Measurements from ENCODE around the gene DBI. TPM values are rescaled to one million over a fixed set of nuclear protein-coding genes. Genes with fewer than 3 reads are reported as not detected.

DBI gene
- polyA plus RNA-seq, 5 donors: 111 to 212 (median 138) TPM

Other genes with a start within 250 kb of the DBI start
- under 1 TPM in 2 of 5 donors, not detected in 3; 0.09 to 0.10 TPM for gene C1QL2, start 208.2 kb upstream of the DBI start, polyA plus RNA-seq (ENCODE audit: insufficient read depth in 1 of 5, insufficient read length in 5 of 5, low replicate concordance in 1 of 5)
- gene STEAP3, start 143.1 kb upstream of the DBI start, polyA plus RNA-seq (ENCODE audit: insufficient read depth in 1 of 5, insufficient read length in 5 of 5, low replicate concordance in 1 of 5): 1 to 10 TPM; 1.8 to 4.4 (median 2.8) TPM
- 10 to 100 TPM; 15.6 to 22.5 (median 16.9) TPM for gene C2orf76, start 143 bp upstream of the DBI start, polyA plus RNA-seq (ENCODE audit: insufficient read depth in 1 of 5, insufficient read length in 5 of 5, low replicate concordance in 1 of 5)
- gene TMEM37, start 64.9 kb downstream of the DBI start, polyA plus RNA-seq (ENCODE audit: insufficient read depth in 1 of 5, insufficient read length in 5 of 5, low replicate concordance in 1 of 5): 10 to 100 TPM; 28.4 to 31.4 (median 29.1) TPM
- 1 to 10 TPM; 1.4 to 9.7 (median 6.4) TPM for gene SCTR, start 157.5 kb downstream of the DBI start, polyA plus RNA-seq (ENCODE audit: insufficient read depth in 1 of 5, insufficient read length in 5 of 5, low replicate concordance in 1 of 5)
- 10 to 100 TPM; 12.2 to 18.1 (median 13.4) TPM for gene CFAP221, start 177.5 kb downstream of the DBI start, polyA plus RNA-seq (ENCODE audit: insufficient read depth in 1 of 5, insufficient read length in 5 of 5, low replicate concordance in 1 of 5)